PC-3 (cell line): ENCODE results near the gene CPEB1. TPM values are rescaled to one million over a fixed set of nuclear protein-coding genes. Genes with fewer than 3 reads are reported as not detected.

ENCODE experiments used
- ATAC-seq: fragments of 200-7000 bp; cut with Tn5 transposase; 2 replicates; pipeline ENCODE4 v1.9.1; 2020; ENCODE audit warnings: mild to moderate bottlenecking, moderate library complexity
- BruUV-seq: library from RNA; stranded (reverse); fragments of 400-500 nt; replicated peaks from 2 replicates; lab custom pipeline; 2021; lab: Mats Ljungman, UMichigan
- CTCF ChIA-PET: fragments of 300-600 bp; sonication (Branson Sonifier 250); formaldehyde crosslinking; loops from one replicate; lab custom pipeline; 2022; ENCODE audit warnings: antibody characterized with exemption; lab: Charles Lee
- POLR2A ChIA-PET: fragments of 300-600 bp; sonication (Branson Sonifier 250); formaldehyde crosslinking; loops from one replicate; lab custom pipeline; 2022; ENCODE audit warnings: antibody characterized with exemption; ENCODE audit not compliant: unreplicated experiment; lab: Charles Lee
- DNase-seq: peaks from one replicate; pipeline ENCODE4 v3.0.0-alpha.2; 2015
- H2AFZ ChIP-seq: fragments of 300-600 bp; sonication (generic); 2 replicates; pipeline ENCODE4 v1.6.0; 2016; ENCODE audit warnings: antibody characterized with exemption, low read length
- H3F3A ChIP-seq: fragments of 300-600 bp; sonication (generic); one replicate; pipeline ENCODE4 v1.6.0; 2017; ENCODE audit warnings: antibody characterized with exemption, low read length, control low read depth, mild to moderate bottlenecking; ENCODE audit not compliant: unreplicated experiment
- H3K27ac ChIP-seq: fragments of 300-600 bp; sonication (generic); 2 replicates; pipeline ENCODE4 v1.5.1; 2016; ENCODE audit warnings: mild to moderate bottlenecking, low read length
- H3K27me3 ChIP-seq: fragments of 300-600 bp; sonication (generic); 2 replicates; pipeline ENCODE4 v1.6.1; 2016; ENCODE audit warnings: low read length, mixed read lengths
- H3K36me3 ChIP-seq: fragments of 300-600 bp; sonication (generic); 2 replicates; pipeline ENCODE4 v1.6.1; 2016; ENCODE audit warnings: low read depth, mixed run types, low read length, mixed read lengths
- H3K4me1 ChIP-seq: fragments of 300-600 bp; sonication (generic); 2 replicates; pipeline ENCODE4 v1.5.1; 2016; ENCODE audit warnings: low read length; ENCODE audit not compliant: insufficient read depth
- H3K4me2 ChIP-seq: fragments of 300-600 bp; sonication (generic); 2 replicates; pipeline ENCODE4 v1.6.0; 2016; ENCODE audit warnings: low read length
- H3K4me3 ChIP-seq: fragments of 300-600 bp; sonication (generic); 2 replicates; pipeline ENCODE4 v1.5.1; 2016; ENCODE audit warnings: mild to moderate bottlenecking, low read length, mixed read lengths
- H3K79me2 ChIP-seq: fragments of 300-600 bp; sonication (generic); 2 replicates; pipeline ENCODE4 v1.6.1; 2017; ENCODE audit warnings: low read length, mixed read lengths
- H3K9ac ChIP-seq: fragments of 300-600 bp; sonication (generic); 2 replicates; pipeline ENCODE4 v1.6.0; 2016; ENCODE audit warnings: mild to moderate bottlenecking, low read length
- H3K9me2 ChIP-seq: fragments of 300-600 bp; sonication (generic); replicated peaks from 2 replicates; pipeline ENCODE4 v1.6.1; 2016; ENCODE audit warnings: mixed run types, low read length, mixed read lengths
- H3K9me3 ChIP-seq: fragments of 300-600 bp; sonication (generic); 2 replicates; pipeline ENCODE4 v1.6.1; 2016; ENCODE audit warnings: low read length, mixed read lengths
- H4K20me1 ChIP-seq: fragments of 300-600 bp; sonication (generic); 2 replicates; pipeline ENCODE4 v1.6.1; 2016; ENCODE audit warnings: low read length, mixed read lengths
- CTCF ChIP-seq: fragments of 300-600 bp; sonication (generic); conservative IDR thresholded peaks from 2 replicates; pipeline ENCODE4 v1.5.1; 2017; ENCODE audit warnings: antibody characterized with exemption, low read depth, mild to moderate bottlenecking, low read length
- EZH2 ChIP-seq: fragments of 300-600 bp; sonication (generic); IDR thresholded peaks from one replicate; pipeline ENCODE4 v1.6.1; 2017; ENCODE audit warnings: antibody characterized with exemption, mild to moderate bottlenecking, low read length; ENCODE audit not compliant: unreplicated experiment
- EZH2phosphoT487 ChIP-seq: fragments of 300-600 bp; sonication (generic); IDR thresholded peaks from 2 replicates; pipeline ENCODE4 v1.6.1; 2018; ENCODE audit warnings: mild to moderate bottlenecking, antibody characterized with exemption, low read length, borderline replicate concordance
- intact Hi-C: fragments of 100-400 bp; cut with micrococcal nuclease; formaldehyde crosslinking; loops from 2 replicates; pipeline ENCODE4 v1.9.0; 2023
- total RNA-seq: library from RNA; depleted of rRNA; stranded (reverse); fragments of >200 nt; gene quantifications from 2 replicates; pipeline ENCODE4 v1.2.3, GENCODE V29; 2014

The CPEB1 gene
- total RNA-seq, 1 experiment from 2014 or later = 3.3 TPM

- no peak overlapping the region for H3K4me2 ChIP-seq
- H3K9me3 ChIP-seq = no peaks in the 10 kb centered on the region
- no peaks in the 10 kb centered on the region for H3K36me3 ChIP-seq
- DNase-seq (no peak), ATAC-seq (no peak)
- H3F3A ChIP-seq = no peaks in the 10 kb centered on the region
- H3K9me2 ChIP-seq = no peaks in the 10 kb centered on the region
- H3K27me3 ChIP-seq = no peaks in the 10 kb centered on the region
- no peak overlapping the region for H3K27ac ChIP-seq
- no peaks in the 10 kb centered on the region for H4K20me1 ChIP-seq
- ChIA-PET CTCF (no interaction called here), POLR2A (no interaction called here)
- intact Hi-C loops = no loop called here
- no peak overlapping the region for H3K9ac ChIP-seq
- no peak overlapping the region for H3K4me3 ChIP-seq
- H3K4me1 ChIP-seq = no peaks in the 10 kb centered on the region
- no peak overlapping the region for H2AFZ ChIP-seq
- TF ChIP-seq EZH2phosphoT487 (no peak), EZH2 (no peak), CTCF (no peak)
- BruUV-seq = no TSS peak
- no peaks in the 10 kb centered on the region for H3K79me2 ChIP-seq
These were observed 33.4 kb downstream of the CPEB1 start for GRCh38 chr15:82613747-82614146.

- BruUV-seq = no TSS peak
- DNase-seq (no peak), ATAC-seq (no peak)
- ChIA-PET CTCF (no interaction called here), POLR2A (no interaction called here)
- no peaks in the 10 kb centered on the region for H3K9me3 ChIP-seq
- H4K20me1 ChIP-seq = no peaks in the 10 kb centered on the region
- H3K4me3 ChIP-seq = no peak overlapping the region
- no peak overlapping the region for H3K9ac ChIP-seq
- no peaks in the 10 kb centered on the region for H3K4me1 ChIP-seq
- no peaks in the 10 kb centered on the region for H3K9me2 ChIP-seq
- no peak overlapping the region for H2AFZ ChIP-seq
- intact Hi-C loops = no loop called here
- H3F3A ChIP-seq = no peaks in the 10 kb centered on the region
- no peak overlapping the region for H3K27ac ChIP-seq
- H3K36me3 ChIP-seq = no peaks in the 10 kb centered on the region
- H3K79me2 ChIP-seq = no peaks in the 10 kb centered on the region
- no peak overlapping the region for H3K4me2 ChIP-seq
- no peaks in the 10 kb centered on the region for H3K27me3 ChIP-seq
- TF ChIP-seq EZH2 (no peak), CTCF (no peak), EZH2phosphoT487 (no peak)
These were observed 35.8 kb downstream of the CPEB1 start for GRCh38 chr15:82611348-82611747.

- no TSS peak for BruUV-seq
These were observed 45.0 kb downstream of the CPEB1 start for GRCh38 chr15:82602195-82602594.

More at GRCh38 chr15:82602195-82602594, 45.0 kb downstream of the CPEB1 start:
- DNase-seq (no peak), ATAC-seq (no peak)
- no peaks in the 10 kb centered on the region for H3F3A ChIP-seq
- H3K79me2 ChIP-seq = no peaks in the 10 kb centered on the region
- H3K27ac ChIP-seq = no peak overlapping the region
- H3K4me3 ChIP-seq = no peak overlapping the region
- TF ChIP-seq EZH2phosphoT487 = no peak
- H4K20me1 ChIP-seq = no peaks in the 10 kb centered on the region
- no peaks in the 10 kb centered on the region for H3K36me3 ChIP-seq
- intact Hi-C loops = no loop called here
- POLR2A ChIA-PET = no interaction called here
- CTCF ChIA-PET = no interaction called here
- H3K9me3 ChIP-seq = no peaks in the 10 kb centered on the region
- H3K9ac ChIP-seq = no peak overlapping the region
- no peak overlapping the region for H3K4me2 ChIP-seq
- H3K27me3 ChIP-seq = peaks cover 15% of the 10 kb centered on the region
- H3K9me2 ChIP-seq = no peaks in the 10 kb centered on the region
- no peaks in the 10 kb centered on the region for H3K4me1 ChIP-seq
- no peak overlapping the region for H2AFZ ChIP-seq
